Vagina (tissue), 2 donors: ENCODE data around the gene ZNF14.

Source experiments
- POLR2A ChIP-seq, 2 donors: fragments of 450-650 bp; IDR thresholded peaks; one replicate each; pipeline ENCODE4 v1.6.1; 2017; ENCODE audit warnings: antibody characterized with exemption in 2 of 2, mild to moderate bottlenecking in 2 of 2, moderate library complexity in 2 of 2
- POLR2AphosphoS5 ChIP-seq, 2 donors: sonication (generic); formaldehyde crosslinking; IDR thresholded peaks; one replicate each; pipeline ENCODE4 v1.9.0; 2017; ENCODE audit warnings: antibody characterized with exemption in 2 of 2, mild to moderate bottlenecking in 2 of 2, low read depth in 1 of 2; ENCODE audit not compliant: insufficient read depth in 1 of 2
- TF ChIP-seq, protein P1 (sequence below), 3 experiments: fragments of 450-650 bp in 2 of 3; fragments of 200-600 bp in 1 of 3; sonication (generic) in 1 of 3; IDR thresholded peaks; one replicate each; pipeline ENCODE4 v1.5.1; 2017 to 2019; ENCODE audit warnings: antibody characterized with exemption in 3 of 3, mild to moderate bottlenecking in 2 of 3, moderate library complexity in 2 of 3

GRCh38 chr19:19743176-19743575 lies 10.3 kb upstream of the ZNF14 start:
- no peak for TF ChIP-seq POLR2A (IDR thresholded peaks at IDR 0.05)
- TF ChIP-seq, protein P1, sequence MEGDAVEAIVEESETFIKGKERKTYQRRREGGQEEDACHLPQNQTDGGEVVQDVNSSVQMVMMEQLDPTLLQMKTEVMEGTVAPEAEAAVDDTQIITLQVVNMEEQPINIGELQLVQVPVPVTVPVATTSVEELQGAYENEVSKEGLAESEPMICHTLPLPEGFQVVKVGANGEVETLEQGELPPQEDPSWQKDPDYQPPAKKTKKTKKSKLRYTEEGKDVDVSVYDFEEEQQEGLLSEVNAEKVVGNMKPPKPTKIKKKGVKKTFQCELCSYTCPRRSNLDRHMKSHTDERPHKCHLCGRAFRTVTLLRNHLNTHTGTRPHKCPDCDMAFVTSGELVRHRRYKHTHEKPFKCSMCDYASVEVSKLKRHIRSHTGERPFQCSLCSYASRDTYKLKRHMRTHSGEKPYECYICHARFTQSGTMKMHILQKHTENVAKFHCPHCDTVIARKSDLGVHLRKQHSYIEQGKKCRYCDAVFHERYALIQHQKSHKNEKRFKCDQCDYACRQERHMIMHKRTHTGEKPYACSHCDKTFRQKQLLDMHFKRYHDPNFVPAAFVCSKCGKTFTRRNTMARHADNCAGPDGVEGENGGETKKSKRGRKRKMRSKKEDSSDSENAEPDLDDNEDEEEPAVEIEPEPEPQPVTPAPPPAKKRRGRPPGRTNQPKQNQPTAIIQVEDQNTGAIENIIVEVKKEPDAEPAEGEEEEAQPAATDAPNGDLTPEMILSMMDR (IDR thresholded peaks at IDR 0.05): no peak
- TF ChIP-seq POLR2AphosphoS5 (IDR thresholded peaks at IDR 0.05; ENCODE audit: insufficient read depth in 1 of 2, low read depth in 1 of 2): no peak
